Measurements from ENCODE around the gene COL4A2. TPM values are rescaled to one million over a fixed set of nuclear protein-coding genes. Genes with fewer than 3 reads are reported as not detected.
"Not testable (repeated sequence)": the region's sequence is repeated elsewhere in the genome, so short reads cannot be mapped to it uniquely, and the experiment has no call there.

COL4A2 gene
- total RNA-seq, 1 experiment from 2014 or later, result 38.4 TPM

DNA sequence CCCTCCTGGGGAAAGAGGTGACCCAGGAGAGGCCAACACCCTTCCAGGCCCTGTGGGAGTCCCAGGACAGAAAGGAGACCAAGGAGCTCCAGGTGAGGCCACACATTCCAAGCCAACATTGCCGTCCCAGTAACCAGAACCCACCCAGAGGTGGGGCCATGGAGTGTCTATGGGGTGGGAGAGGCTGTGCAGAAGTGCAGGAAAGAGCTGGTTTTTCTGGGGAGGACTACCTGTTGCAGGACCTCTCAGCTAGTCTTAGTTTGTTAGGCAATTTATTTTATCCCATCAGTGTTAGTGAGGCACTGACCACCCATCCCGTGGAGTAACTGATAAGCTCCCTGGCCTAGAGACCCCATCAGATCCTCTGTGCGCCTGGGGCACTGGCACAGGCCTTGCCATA, 188.3 kb downstream of the COL4A2 start:
- DNase-seq (ENCODE audit: low spot score), result no peak

DNA sequence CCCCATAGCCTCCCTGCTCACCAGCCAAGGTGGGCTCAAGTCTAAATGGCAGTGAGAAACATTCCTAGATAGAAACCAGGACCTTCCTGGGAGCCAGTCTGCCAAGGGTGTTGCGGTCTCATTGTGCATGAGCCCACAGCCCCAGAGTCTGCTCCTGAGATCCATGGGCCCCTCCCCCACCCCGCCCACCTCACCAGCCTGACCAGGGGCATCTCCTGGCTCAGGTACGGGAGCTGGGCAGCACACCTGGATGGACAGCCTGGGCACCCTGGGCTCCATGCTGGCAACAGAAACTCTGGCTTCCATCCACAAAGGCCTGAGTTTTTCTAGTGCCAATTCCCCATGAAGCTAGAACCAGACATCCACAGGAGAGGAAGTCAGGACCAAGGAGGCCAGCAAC, 188.8 kb downstream of the COL4A2 start:
- DNase-seq (ENCODE audit: low spot score), result no peak

DNA sequence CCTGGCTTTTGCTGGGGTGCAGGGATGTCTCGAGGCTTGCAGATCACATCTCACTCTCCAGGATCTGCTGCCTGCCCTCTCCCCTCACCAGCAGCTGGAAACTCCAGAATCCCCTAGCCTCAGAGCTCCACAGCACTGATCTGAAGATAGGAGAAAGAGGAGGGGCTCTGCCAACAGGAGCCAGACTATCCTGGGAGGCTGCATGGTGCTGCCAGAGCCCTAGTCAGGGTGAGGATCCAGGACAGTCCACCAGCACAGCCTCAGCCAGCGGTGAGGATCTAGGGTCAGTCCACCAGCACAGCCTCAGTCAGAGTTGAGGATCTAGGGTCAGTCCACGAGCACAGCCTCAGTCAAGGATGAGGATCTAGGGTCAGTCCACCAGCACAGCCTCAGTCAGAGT, 189.2 kb downstream of the COL4A2 start:
- no peak for DNase-seq (ENCODE audit: low spot score)

DNA sequence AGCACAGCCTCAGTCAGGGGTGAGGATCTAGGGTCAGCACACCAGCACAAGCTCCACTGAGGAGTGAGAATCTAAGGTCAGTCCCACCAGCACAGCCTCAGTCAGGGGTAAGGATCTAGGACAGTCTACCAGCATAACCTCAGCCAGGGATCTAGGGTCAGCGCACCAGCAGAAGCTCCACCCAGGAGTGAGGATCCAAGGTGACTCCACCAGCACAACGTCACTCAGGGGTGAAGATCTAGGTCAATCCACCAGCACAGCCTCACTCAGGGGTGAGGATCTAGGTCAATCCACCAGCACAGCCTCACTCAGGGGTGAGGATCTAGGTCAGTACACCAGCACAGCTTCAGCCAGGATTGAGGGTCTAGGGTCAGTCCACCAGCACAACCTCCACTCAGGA, 189.9 kb downstream of the COL4A2 start:
- no peak for DNase-seq (ENCODE audit: low spot score)

DNA sequence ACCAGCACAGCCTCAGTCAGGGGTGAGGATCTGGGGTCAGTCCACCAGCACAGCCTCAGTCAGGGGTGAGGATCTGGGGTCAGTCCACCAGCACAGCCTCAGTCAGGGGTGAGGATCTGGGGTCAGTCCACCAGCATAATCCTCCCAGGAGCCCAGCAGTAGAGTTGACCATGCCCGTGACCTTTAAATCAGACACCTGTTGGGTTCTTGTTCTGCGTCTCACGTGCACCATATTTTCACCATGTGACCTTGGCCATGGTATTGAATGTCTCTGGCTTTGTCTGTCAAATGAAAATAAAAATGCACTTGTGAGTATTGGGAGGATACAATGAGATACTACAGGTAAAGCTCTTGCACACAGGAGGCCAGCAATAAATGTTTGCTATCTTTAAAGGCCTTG, 190.8 kb downstream of the COL4A2 start:
- not testable (repeated sequence) for DNase-seq (ENCODE audit: low spot score)

DNA sequence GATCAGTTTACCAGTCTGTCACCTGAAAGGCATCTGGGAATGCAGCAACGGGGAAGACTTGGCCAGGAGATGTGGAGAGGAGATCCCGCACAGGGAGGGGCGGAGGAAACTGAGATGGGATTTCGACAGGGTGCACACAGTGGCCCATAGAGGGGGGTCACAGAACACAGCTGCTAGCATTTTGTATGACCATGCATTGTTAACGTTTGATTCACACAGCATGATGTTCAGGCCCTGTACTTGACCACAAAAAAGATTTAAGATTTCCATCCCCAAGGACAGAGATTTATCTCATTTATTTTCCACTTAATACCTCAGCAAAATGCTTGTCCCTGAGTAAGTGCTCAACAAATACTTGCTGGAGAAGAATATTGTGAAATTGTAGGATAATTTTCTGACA, 191.2 kb downstream of the COL4A2 start:
- no peak for DNase-seq (ENCODE audit: low spot score)

DNA sequence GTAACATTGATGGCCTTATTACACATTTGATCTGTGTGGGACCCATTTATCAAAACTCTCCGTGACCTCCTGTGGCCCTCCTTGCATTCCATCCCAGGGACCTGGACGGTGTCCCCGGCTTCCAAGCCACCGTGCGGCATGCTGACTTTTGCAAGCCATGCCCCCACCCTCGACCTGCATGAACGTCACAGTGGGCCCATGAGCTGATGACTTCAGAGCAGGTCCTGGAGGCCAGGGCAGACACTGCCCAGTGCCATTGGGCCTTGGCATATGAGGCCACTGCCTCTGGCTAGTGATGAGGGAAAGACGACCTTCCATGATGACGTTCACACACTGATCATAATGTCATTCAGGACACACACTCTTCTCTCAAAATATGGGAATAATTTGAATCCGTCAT, 191.7 kb downstream of the COL4A2 start:
- no peak for DNase-seq (ENCODE audit: low spot score)

DNA sequence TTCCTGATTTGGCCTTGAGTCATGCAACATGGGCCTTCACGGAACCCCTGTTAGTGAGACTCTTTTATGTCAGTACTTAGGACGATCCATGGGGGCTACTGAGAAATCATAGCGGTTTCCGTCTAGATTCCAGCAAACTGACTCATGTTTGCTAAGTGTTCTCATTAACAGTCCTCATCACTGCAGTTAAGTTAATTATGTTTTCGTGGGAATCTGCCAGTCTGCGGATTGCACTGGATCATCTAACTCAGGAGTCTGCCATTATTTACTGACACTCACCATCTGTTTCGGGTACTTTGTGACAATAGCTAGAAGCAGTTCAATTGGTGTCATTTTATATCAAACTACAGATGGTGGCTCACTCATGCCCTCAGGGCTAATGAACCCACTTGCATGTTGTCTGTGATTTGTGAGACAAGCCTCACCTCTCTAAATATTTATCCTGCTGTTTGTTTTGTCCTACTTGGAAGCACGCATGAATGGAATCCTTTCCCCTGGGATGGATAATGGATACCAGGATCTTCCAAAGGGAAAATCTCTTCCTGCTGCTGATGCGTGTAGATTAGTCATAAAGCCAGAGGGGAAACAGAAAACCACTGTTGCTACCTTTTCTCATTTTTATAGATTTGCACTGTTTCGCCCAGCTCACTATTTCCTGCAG, 192.7 kb downstream of the COL4A2 start:
- no peak for DNase-seq (ENCODE audit: low spot score)

DNA sequence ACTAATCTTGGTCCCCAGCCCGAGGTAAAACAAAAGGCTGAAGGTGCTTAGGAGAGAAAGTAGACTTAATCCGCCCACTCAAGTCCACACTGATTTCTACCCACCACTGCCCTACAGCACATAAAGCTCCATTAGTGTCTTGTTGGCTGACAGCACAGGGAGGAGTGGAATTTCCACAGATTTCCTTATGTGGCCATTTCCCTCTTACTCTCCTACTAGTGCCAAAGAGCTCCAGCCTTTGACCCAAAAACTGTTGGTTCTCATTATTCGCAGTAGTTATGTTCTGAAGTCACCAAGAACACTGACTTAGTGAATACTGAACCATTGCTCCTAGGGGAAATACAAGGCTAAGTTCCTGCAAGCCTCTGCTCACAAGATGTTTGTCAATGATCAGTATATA, 193.3 kb downstream of the COL4A2 start:
- DNase-seq (ENCODE audit: low spot score), result no peak

DNA sequence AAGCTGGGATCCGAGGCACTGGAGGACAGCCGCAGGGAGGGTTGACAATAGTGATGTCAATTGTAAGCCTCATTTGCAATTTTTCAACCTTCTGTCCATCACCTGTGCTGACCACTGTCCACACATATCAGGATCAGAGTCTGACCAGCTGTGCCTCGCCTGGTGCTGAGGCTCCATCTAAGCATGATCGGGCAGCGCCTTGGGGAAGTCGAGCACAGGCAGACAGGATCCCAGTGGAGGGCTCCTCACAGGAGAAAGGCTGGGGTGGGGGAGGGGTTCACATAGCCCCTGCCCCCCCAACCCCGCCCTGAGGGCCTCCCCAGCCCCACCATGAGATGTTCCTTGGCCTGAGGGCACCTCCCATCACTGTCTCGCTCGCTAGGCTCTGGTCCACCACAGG, 194.1 kb downstream of the COL4A2 start:
- no peak for DNase-seq (ENCODE audit: low spot score)

DNA sequence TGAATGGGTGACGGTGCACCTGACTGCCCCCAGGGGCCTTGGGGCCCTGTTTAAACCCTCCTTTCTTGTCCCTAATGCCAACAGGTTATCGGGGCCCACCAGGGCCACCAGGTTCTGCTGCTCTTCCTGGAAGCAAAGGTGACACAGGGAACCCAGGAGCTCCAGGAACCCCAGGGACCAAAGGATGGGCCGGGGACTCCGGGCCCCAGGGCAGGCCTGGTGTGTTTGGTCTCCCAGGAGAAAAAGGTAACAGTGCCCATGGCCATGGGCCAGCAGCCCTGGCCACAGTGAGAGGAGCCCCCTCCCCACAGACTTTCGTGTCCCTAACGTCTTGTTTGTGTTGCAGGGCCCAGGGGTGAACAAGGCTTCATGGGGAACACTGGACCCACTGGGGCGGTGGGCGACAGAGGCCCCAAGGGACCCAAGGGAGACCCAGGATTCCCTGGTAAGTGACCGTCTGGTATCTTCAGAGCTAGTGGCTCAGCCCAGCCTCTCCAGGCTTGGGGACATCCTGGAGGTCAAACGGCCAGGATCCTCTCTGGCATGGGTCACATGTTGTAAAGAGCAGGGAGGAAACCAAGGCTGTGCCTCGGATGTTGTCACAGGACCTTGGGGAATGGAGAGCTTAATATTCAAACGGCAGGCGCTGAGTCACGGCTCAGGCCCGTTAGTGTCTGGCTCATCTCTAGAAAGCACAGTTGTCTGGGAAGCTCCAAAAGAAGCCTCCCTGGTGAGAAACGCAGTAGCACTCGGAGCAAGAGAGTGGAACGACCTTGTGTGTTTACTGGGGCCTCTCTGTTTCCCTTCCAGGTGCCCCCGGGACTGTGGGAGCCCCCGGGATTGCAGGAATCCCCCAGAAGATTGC, 196.2 kb downstream of the COL4A2 start:
- no peak for DNase-seq (ENCODE audit: low spot score)

DNA sequence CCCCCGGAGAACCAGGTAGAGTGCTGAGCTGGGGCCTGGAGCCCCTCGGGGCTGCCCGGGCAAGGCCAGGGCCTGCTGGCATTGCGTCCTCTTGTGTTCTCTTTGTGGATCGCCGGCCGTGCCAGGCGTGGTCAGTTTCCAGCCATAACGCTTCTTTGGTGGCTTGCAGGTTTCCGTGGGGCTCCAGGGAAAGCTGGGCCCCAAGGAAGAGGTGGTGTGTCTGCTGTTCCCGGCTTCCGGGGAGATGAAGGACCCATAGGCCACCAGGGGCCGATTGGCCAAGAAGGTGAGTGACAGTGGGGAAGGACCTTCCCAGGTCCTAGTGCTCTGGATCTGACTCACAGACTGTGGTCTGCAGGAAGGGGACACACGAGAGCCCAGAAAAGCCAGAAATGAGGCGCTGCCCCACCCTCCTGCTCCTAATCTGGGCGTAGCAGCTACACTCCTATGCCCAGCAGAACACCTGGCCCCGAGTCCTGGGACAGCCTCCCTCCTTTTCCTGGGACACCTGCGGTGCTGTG, 197.0 kb downstream of the COL4A2 start:
- peak; percentile 86 for DNase-seq (ENCODE audit: low spot score)

DNA sequence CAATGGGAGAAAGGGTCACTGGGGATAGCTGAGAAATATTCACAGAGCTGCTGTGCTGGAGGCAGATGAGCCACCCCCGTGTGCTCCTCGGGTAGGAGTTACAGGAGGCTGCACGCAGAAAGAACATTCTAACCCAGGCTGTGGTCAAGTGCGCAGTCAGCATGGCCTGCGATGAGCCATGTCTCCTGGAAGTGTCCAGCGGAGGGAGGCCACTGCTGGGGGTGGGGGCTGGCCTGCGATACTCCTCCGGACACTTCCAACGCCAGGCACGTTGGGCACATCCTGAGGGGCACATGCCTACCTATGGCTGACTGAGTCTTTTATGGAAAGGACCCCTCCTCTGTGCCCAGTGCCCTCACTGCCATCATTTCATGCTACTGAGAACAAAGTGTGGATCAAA, 198.5 kb downstream of the COL4A2 start:
- no peak for DNase-seq (ENCODE audit: low spot score)

DNA sequence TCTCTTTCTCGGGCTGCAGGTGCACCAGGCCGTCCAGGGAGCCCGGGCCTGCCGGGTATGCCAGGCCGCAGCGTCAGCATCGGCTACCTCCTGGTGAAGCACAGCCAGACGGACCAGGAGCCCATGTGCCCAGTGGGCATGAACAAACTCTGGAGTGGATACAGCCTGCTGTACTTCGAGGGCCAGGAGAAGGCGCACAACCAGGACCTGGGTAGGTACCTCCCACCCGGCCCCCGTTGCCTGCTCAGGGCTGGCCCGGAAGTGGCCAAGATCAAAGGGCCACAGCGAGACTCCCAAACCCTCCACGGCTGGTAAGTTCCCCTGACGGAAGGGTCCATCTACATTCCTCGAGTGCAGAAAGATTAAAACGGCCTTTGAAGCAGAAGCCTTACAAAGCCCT, 199.3 kb downstream of the COL4A2 start:
- DNase-seq (ENCODE audit: low spot score), result no peak

DNA sequence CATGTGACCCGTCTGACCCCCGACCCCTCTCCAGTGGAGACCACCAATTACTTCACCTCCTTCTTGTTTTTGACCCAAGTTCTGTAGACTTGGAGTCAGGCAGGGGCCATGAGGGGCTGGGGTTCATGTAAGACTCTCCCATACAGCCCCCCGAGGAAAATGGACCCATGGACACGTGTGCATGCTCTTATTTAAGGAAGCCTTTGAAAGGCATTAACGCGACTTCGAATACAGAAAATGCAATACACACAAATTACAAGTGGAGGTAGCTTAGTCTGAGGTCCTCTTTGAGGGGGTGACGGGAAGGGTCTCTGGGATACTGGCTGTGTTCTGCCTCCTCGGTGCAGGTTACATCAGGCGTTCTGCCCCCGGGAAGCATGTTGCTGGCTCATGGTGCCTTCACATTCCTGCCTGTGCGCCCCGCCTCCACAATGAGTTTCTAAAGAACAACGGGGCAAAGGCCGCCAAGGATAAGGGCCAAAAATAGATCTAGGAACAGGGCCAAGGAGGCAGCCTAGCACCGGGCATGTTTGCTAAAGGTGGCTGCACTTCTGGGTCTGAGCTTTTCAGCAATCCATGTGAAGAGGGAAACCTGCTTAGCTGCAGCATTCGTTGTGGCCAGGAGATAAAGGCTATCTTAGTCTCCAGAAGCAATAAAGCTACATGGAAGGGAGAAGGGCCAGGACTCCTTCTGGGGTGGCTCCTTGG, 199.9 kb downstream of the COL4A2 start:
- peak; percentile 99 for DNase-seq (ENCODE audit: low spot score)

DNA sequence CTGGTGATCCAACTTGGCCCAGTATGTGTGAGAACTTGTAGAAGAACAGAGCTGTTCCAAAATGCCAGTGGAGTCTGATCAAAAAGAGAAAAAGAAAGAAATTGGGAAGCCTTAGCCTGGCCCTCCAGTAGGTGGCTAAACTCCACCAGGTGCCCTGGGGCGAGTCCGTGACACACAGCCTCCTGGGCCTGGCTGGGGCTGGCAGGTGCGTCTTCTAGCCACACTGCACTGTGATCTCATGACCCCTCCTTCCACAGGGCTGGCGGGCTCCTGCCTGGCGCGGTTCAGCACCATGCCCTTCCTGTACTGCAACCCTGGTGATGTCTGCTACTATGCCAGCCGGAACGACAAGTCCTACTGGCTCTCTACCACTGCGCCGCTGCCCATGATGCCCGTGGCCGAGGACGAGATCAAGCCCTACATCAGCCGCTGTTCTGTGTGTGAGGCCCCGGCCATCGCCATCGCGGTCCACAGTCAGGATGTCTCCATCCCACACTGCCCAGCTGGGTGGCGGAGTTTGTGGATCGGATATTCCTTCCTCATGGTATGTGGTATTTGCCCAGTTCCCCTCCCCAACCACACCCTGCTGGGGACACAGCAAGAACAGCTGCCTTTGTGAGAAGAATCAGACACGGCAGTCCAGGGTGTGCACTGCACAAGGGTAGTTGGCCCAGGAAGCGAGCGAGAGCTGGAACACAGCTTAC, 200.7 kb downstream of the COL4A2 start:
- DNase-seq (ENCODE audit: low spot score), result peak; percentile 96

DNA sequence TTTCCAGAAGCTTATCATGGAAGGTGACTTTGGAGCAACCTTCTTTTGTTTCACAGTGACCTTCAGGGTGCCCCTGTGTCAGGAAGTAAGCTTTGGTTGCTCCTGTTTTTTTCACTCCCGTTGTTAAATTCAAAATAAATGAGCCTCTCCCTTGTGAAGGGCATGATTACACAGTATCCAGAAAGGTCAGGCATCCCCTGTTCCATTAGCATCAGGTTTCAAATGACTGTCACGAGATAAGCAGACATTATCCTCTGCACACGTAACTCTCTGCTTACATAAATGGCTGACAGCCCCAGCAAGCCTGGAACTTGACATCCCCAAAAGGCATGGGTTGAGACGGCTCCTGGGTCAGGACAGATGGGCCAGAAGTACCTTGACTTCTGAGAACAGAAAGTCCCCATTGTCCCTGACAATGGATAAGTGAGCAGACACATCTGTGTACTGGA, 202.4 kb downstream of the COL4A2 start:
- no peak for DNase-seq (ENCODE audit: low spot score)

DNA sequence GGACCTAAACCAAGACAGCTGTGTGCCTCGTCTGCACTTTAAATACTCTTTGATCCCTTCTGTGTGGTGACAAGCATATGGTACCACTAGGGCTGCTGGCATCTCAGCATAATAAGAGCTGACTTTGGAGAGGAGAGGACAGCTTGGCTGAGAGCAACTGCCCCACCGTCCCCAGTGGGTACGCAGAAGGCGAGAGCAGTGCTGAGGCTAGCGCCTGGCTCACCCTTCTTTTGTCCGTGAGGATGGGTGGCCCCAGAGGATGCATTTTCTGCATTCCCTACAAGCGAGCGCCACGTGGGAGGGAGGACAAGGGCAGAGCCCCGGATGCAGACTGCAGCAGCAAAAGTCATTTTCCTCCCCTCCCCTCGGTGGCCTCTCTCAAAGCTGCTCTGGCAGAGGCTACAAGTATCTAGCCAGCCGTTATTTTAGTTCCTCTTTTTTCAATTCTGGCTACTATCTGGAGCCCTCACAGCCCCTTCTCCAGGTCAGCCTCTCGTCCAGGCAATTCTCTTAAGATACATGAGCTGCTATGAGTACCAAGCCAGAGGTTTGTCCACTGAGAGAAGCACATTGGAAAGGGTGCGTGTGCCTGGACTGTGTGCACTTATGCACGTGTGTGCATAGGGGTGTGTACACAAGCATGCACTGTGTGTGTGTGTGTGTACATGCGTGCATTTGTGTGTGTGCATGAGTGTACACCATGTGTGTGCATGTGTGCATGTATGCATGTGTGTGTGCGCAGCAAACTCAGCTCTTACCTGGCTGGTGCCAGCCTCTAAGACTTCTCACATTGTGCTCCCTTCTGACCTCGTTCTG, 203.1 kb downstream of the COL4A2 start:
- DNase-seq (ENCODE audit: low spot score), result no peak

DNA sequence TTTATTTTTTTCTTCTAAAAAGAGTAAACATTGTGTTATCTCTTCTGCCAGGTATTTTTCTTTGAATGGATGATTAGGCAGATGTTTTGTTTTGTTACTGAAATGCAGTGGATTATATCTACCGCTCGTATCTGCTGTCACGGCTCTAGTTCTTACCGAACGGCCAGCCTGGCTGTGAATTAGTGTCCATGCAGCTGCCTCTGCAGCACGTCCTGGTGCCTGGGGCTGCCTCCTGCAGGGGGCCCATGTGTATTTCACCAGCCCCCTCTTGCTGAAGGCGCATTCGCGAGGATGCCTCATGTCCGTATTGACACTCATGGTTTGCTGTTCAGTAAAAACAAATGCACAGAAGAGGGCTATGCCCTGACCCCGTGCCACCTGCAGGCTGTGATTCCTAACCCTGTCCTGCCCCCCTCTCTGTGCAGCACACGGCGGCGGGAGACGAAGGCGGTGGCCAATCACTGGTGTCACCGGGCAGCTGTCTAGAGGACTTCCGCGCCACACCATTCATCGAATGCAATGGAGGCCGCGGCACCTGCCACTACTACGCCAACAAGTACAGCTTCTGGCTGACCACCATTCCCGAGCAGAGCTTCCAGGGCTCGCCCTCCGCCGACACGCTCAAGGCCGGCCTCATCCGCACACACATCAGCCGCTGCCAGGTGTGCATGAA, 204.6 kb downstream of the COL4A2 start:
- DNase-seq (ENCODE audit: low spot score), result no peak

DNA sequence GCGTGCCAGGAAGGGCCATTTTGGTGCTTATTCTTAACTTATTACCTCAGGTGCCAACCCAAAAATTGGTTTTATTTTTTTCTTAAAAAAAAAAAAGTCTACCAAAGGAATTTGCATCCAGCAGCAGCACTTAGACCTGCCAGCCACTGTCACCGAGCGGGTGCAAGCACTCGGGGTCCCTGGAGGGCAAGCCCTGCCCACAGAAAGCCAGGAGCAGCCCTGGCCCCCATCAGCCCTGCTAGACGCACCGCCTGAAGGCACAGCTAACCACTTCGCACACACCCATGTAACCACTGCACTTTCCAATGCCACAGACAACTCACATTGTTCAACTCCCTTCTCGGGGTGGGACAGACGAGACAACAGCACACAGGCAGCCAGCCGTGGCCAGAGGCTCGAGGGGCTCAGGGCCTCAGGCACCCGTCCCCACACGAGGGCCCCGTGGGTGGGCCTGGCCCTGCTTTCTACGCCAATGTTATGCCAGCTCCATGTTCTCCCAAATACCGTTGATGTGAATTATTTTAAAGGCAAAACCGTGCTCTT, 205.2 kb downstream of the COL4A2 start:
- no peak for DNase-seq (ENCODE audit: low spot score)
